Endothelial cell of umbilical vein (primary cell): ENCODE data around the gene NLN. TPM values are rescaled to one million over a fixed set of nuclear protein-coding genes. Genes with fewer than 3 reads are reported as not detected.
"Not testable (repeated sequence)": the region's sequence is repeated elsewhere in the genome, so short reads cannot be mapped to it uniquely, and the experiment has no call there.

Experiments used
- BruUV-seq: library from RNA; stranded (reverse); fragments of 400-500 nt; replicated peaks from 2 replicates; lab custom pipeline; 2021; lab: Mats Ljungman, UMichigan
- CTCF ChIA-PET: fragments of 300-600, 350-600 bp; sonication (Branson Sonifier 250); formaldehyde crosslinking; loops from one replicate; lab custom pipeline; 2021; ENCODE audit warnings: antibody characterized with exemption, inconsistent platforms; lab: Charles Lee
- POLR2A ChIA-PET: fragments of 300-600, 350-600 bp; sonication (Branson Sonifier 250); formaldehyde crosslinking; loops from one replicate; lab custom pipeline; 2021; ENCODE audit warnings: antibody characterized with exemption, inconsistent platforms; lab: Charles Lee
- DNase-seq: peaks from one replicate; pipeline ENCODE4 v3.0.0-alpha.2; 2011; ENCODE audit warnings: low read depth, low spot score
- FAIRE-seq: peaks from 2 replicates; lab custom pipeline; 2011; peaks lifted over from hg19 to GRCh38; lab: Jason Lieb, UNC
- H2AFZ ChIP-seq: 2 replicates; pipeline ENCODE4 v1.6.0; 2012; ENCODE audit warnings: low read depth, low read length, control low read depth, inconsistent platforms
- H3K27ac ChIP-seq: 2 replicates; pipeline ENCODE4 v1.5.1; 2011; ENCODE audit warnings: low read depth, mild to moderate bottlenecking, control low read depth, low read length, moderate library complexity; ENCODE audit not compliant: insufficient read depth
- H3K27me3 ChIP-seq, 2 experiments: 2 replicates each; pipeline versions ENCODE4 v1.6.0 to v1.6.1; 2011; ENCODE audit warnings: low read length in 2 of 2, mixed read lengths in 1 of 2; ENCODE audit not compliant: control insufficient read depth in 2 of 2, insufficient read depth in 2 of 2
- H3K36me3 ChIP-seq, 2 experiments: 2 replicates in 1 of 2; 3 replicates in 1 of 2; pipeline ENCODE4 v1.5.1; 2011; ENCODE audit warnings: low read length in 2 of 2, mild to moderate bottlenecking in 1 of 2, moderate library complexity in 1 of 2; ENCODE audit not compliant: control insufficient read depth in 2 of 2, insufficient read depth in 2 of 2; ENCODE audit errors: extremely low read depth in 1 of 2
- H3K4me1 ChIP-seq: 3 replicates; pipeline ENCODE4 v1.5.1; 2011; ENCODE audit warnings: mild to moderate bottlenecking, low read length; ENCODE audit not compliant: control insufficient read depth, insufficient read depth; ENCODE audit errors: extremely low read depth
- H3K4me2 ChIP-seq: 2 replicates; pipeline ENCODE4 v1.6.1; 2011; ENCODE audit warnings: low read length, control low read depth, mixed read lengths; ENCODE audit not compliant: insufficient read depth
- H3K4me3 ChIP-seq, 3 experiments: fragments of 200-600 bp in 1 of 3; sonication (generic), shearing (Covaris generic) in 1 of 3; replicated peaks in 1 of 3; 2 replicates each; pipeline ENCODE4 v1.5.1; 2011 to 2016; ENCODE audit warnings: control low read depth in 3 of 3, low read length in 3 of 3, mild to moderate bottlenecking in 2 of 3, inconsistent platforms in 1 of 3, low read depth in 1 of 3, moderate library complexity in 1 of 3; ENCODE audit not compliant: insufficient read depth in 1 of 3
- H3K79me2 ChIP-seq: 2 replicates; pipeline ENCODE4 v1.6.0; 2012; ENCODE audit warnings: low read length, inconsistent platforms; ENCODE audit not compliant: control insufficient read depth, insufficient read depth
- H3K9ac ChIP-seq: replicated peaks from 2 replicates; pipeline ENCODE3; 2011; ENCODE audit warnings: low read length, control low read depth; ENCODE audit not compliant: insufficient read depth; ENCODE audit errors: extremely low read depth
- H3K9me1 ChIP-seq: replicated peaks from 3 replicates; pipeline ENCODE4 v1.6.0; 2011; ENCODE audit warnings: mild to moderate bottlenecking, low read length; ENCODE audit not compliant: control insufficient read depth, insufficient read depth; ENCODE audit errors: extremely low read depth
- H3K9me3 ChIP-seq: replicated peaks from 2 replicates; pipeline ENCODE4 v1.5.1; 2012; ENCODE audit warnings: low read length, inconsistent platforms; ENCODE audit not compliant: control insufficient read depth, insufficient read depth
- H4K20me1 ChIP-seq: replicated peaks from 2 replicates; pipeline ENCODE3; 2011; ENCODE audit warnings: mild to moderate bottlenecking, low read length; ENCODE audit not compliant: control insufficient read depth, insufficient read depth; ENCODE audit errors: extremely low read depth
- CTCF ChIP-seq, 2 donors: IDR thresholded peaks; 1 replicate in 1 of 2; 2 replicates in 1 of 2; pipeline ENCODE4 v1.5.1; 2011; ENCODE audit warnings: low read length in 2 of 2, mild to moderate bottlenecking in 2 of 2, moderate library complexity in 2 of 2, control low read depth in 1 of 2, inconsistent platforms in 1 of 2, low read depth in 1 of 2; ENCODE audit not compliant: insufficient read depth in 1 of 2; ENCODE audit errors: extremely low read depth in 1 of 2
- EZH2 ChIP-seq: IDR thresholded peaks from 2 replicates; pipeline ENCODE4 v1.6.1; 2012; ENCODE audit warnings: borderline replicate concordance, low read depth, mild to moderate bottlenecking, moderate library complexity, low read length, inconsistent platforms; ENCODE audit not compliant: severe bottlenecking
- FOS ChIP-seq: IDR thresholded peaks from 2 replicates; pipeline ENCODE4 v1.6.1; 2011; ENCODE audit warnings: mild to moderate bottlenecking, low read length, moderate library complexity, borderline replicate concordance; ENCODE audit not compliant: insufficient read depth
- GATA2 ChIP-seq: IDR thresholded peaks from 2 replicates; pipeline ENCODE4 v1.7.0; 2011; ENCODE audit warnings: low read depth, mild to moderate bottlenecking, moderate library complexity, mixed read lengths, low read length; ENCODE audit not compliant: insufficient read length, insufficient read depth
- JUN ChIP-seq: IDR thresholded peaks from 2 replicates; pipeline ENCODE4 v1.6.1; 2011; ENCODE audit warnings: borderline replicate concordance, low read depth; ENCODE audit not compliant: insufficient read length, insufficient read depth
- MAX ChIP-seq: IDR thresholded peaks from 2 replicates; pipeline ENCODE4 v1.6.1; 2011; ENCODE audit not compliant: insufficient read depth, insufficient read length
- MYC ChIP-seq: IDR thresholded peaks from one replicate; pipeline ENCODE4 v1.6.1; 2011; ENCODE audit warnings: mild to moderate bottlenecking, low read depth, low read length
- POLR2A ChIP-seq: IDR thresholded peaks from 2 replicates; pipeline ENCODE4 v1.6.1; 2012; ENCODE audit warnings: low read depth, mild to moderate bottlenecking, control low read depth, low read length
- POLR2AphosphoS5 ChIP-seq: IDR thresholded peaks from 2 replicates; pipeline ENCODE4 v1.6.1; 2012; ENCODE audit warnings: low read depth, mild to moderate bottlenecking, control low read depth, low read length, moderate library complexity; ENCODE audit not compliant: insufficient read depth
- dilution Hi-C: fragments of 300-500 bp; cut with MboI; formaldehyde crosslinking; loops from one replicate; pipeline ENCODE4 v1.15.0; 2019; ENCODE audit warnings: low sequenced_read_pairs; ENCODE audit not compliant: extremely low pct_ligation_motif_present
- intact Hi-C: fragments of 100-400 bp; cut with micrococcal nuclease; formaldehyde crosslinking; loops from one replicate; pipeline ENCODE4 v1.10.0; 2022
- polyA plus RNA-seq, 4 experiments: library from polyadenylated mRNA; depleted of rRNA in 3 of 4; stranded (reverse) in 3 of 4; unstranded in 1 of 4; fragments of >200 nt; gene quantifications; 2 replicates each; pipeline versions ENCODE4 v1.2.1 to v1.2.3, GENCODE V29; 2011 to 2012; ENCODE audit warnings: missing spikeins in 1 of 4
- total RNA-seq: library from RNA; stranded (reverse); gene quantifications from 2 replicates; pipeline ENCODE4 v1.2.3, GENCODE V29; 2021

Gene NLN
- total and polyA plus RNA-seq, 2 donors (not counting 3 experiments of a cell fraction or from before 2014, with no cell fraction given), result 14.2 to 63.3 TPM

GRCh38 chr5:65734196-65734775, 12.3 kb downstream of the NLN start:
- peaks cover 57% of the 10 kb centered on the region for H3K79me2 ChIP-seq
- H3K9me1 ChIP-seq, H3K9me3 ChIP-seq, FAIRE-seq, CTCF ChIA-PET, H2AFZ ChIP-seq, POLR2A ChIA-PET, H4K20me1 ChIP-seq, H3K9ac ChIP-seq, H3K4me3 ChIP-seq, BruUV-seq, H3K27me3 ChIP-seq, dilution Hi-C loops, intact Hi-C loops, H3K36me3 ChIP-seq, H3K27ac ChIP-seq: not testable (repeated sequence)
- peak; percentile 44 for DNase-seq
- TF ChIP-seq MAX, result peak; percentile 13
- H3K4me2 ChIP-seq, result peak overlapping the region; percentile 30
- peaks cover 13% of the 10 kb centered on the region for H3K4me1 ChIP-seq

GRCh38 chr5:65734921-65735320, 12.9 kb downstream of the NLN start:
- POLR2A ChIA-PET, result no interaction called here
- TF ChIP-seq CTCF (IDR thresholded peaks at IDR 0.05; ENCODE audit: extremely low read depth in 1 of 2, insufficient read depth in 1 of 2, low read depth in 1 of 2, low read length in 2 of 2) (no peak), EZH2 (no peak), JUN (no peak), POLR2A (no peak), FOS (no peak), GATA2 (no peak), POLR2AphosphoS5 (no peak), MAX (no peak), MYC (no peak)
- CTCF ChIA-PET, result no interaction called here

More at GRCh38 chr5:65734921-65735320, 12.9 kb downstream of the NLN start:
- H3K9me1 ChIP-seq, result no peaks in the 10 kb centered on the region
- H2AFZ ChIP-seq, result no peak overlapping the region
- no peak overlapping the region for H3K4me2 ChIP-seq
- H3K4me3 ChIP-seq, result no peak overlapping the region
- H3K9ac ChIP-seq, result no peak overlapping the region
- H4K20me1 ChIP-seq, result peaks cover 3% of the 10 kb centered on the region
- no peak overlapping the region for H3K27ac ChIP-seq
- intact Hi-C loops, result no loop called here
- BruUV-seq, result no TSS peak
- no peaks in the 10 kb centered on the region for H3K36me3 ChIP-seq
- peaks cover 57% of the 10 kb centered on the region for H3K79me2 ChIP-seq
- H3K9me3 ChIP-seq, result no peaks in the 10 kb centered on the region
- no peaks in the 10 kb centered on the region for H3K27me3 ChIP-seq
- H3K4me1 ChIP-seq, result peaks cover 9% of the 10 kb centered on the region
- dilution Hi-C loops, result no loop called here
- no peak for FAIRE-seq
- no peak for DNase-seq
